SK-N-SH (cell line): ENCODE measurements around the gene EPHA6. TPM values are rescaled to one million over a fixed set of nuclear protein-coding genes. Genes with fewer than 3 reads are reported as not detected.

Experiments
- CTCF ChIA-PET: fragments of 300-600, 350-600 bp; formaldehyde crosslinking; extraction: SDS; loops from one replicate; lab custom pipeline; 2021; lab: Yijun Ruan, JAX
- POLR2A ChIA-PET: fragments of 350-600 bp; sonication (Branson Sonifier 250); formaldehyde crosslinking; extraction: SDS; loops from one replicate; lab custom pipeline; 2020; ENCODE audit warnings: antibody characterized with exemption, inconsistent platforms; lab: Yijun Ruan, JAX
- DNase-seq: peaks from one replicate; pipeline ENCODE4 v3.0.0; 2012
- H2AFZ ChIP-seq: fragments of 200-600 bp; sonication (generic); 2 replicates; pipeline ENCODE4 v1.8.1; 2016; ENCODE audit warnings: antibody characterized with exemption, mild to moderate bottlenecking, low read depth
- H3F3A ChIP-seq: fragments of 200-600 bp; sonication (generic); replicated peaks from 2 replicates; pipeline ENCODE3; 2016; ENCODE audit warnings: antibody characterized with exemption, mild to moderate bottlenecking; ENCODE audit not compliant: insufficient read depth
- H3K27ac ChIP-seq, 2 experiments: fragments of 200-500 bp in 1 of 2; fragments of 200-600 bp in 1 of 2; sonication (Bioruptor generic) in 1 of 2; sonication (generic), shearing (Covaris generic) in 1 of 2; 2 replicates each; pipeline versions ENCODE4 v1.5.1 to v1.6.1; 2014 to 2016; ENCODE audit warnings: low read depth in 2 of 2, inconsistent platforms in 1 of 2, low read length in 1 of 2, mild to moderate bottlenecking in 1 of 2, mixed read lengths in 1 of 2
- H3K27me3 ChIP-seq: fragments of 200-600 bp; sonication (generic), shearing (Covaris generic); 2 replicates; pipeline ENCODE4 v1.6.1; 2016; ENCODE audit warnings: mixed run types; ENCODE audit not compliant: insufficient read depth
- H3K36me3 ChIP-seq, 2 experiments: fragments of 200-500 bp in 1 of 2; fragments of 200-600 bp in 1 of 2; sonication (Bioruptor generic) in 1 of 2; sonication (generic) in 1 of 2; replicated peaks in 1 of 2; 2 replicates each; pipeline versions ENCODE3 to v1.5.1; 2014 to 2016; ENCODE audit warnings: low read length in 1 of 2, mild to moderate bottlenecking in 1 of 2; ENCODE audit not compliant: insufficient read depth in 2 of 2, control insufficient read depth in 1 of 2
- H3K4me1 ChIP-seq, 2 experiments: fragments of 200-500 bp in 1 of 2; fragments of 200-600 bp in 1 of 2; sonication (Bioruptor generic) in 1 of 2; sonication (generic), shearing (Covaris generic) in 1 of 2; 2 replicates each; pipeline versions ENCODE4 v1.5.1 to v1.6.1; 2014 to 2016; ENCODE audit warnings: low read depth in 1 of 2, low read length in 1 of 2, mixed run types in 1 of 2; ENCODE audit not compliant: insufficient read depth in 2 of 2, control insufficient read depth in 1 of 2
- H3K4me2 ChIP-seq: fragments of 200-600 bp; sonication (generic), shearing (Covaris generic); 2 replicates; pipeline ENCODE4 v1.6.1; 2017; ENCODE audit warnings: mixed run types
- H3K4me3 ChIP-seq, 2 experiments: fragments of 200-500 bp in 1 of 2; fragments of 200-600 bp in 1 of 2; sonication (Bioruptor generic) in 1 of 2; sonication (generic), shearing (Covaris generic) in 1 of 2; 2 replicates each; pipeline versions ENCODE4 v1.5.1 to v1.8.1; 2014 to 2016; ENCODE audit warnings: low read depth in 2 of 2, inconsistent platforms in 1 of 2, low read length in 1 of 2, mild to moderate bottlenecking in 1 of 2, mixed read lengths in 1 of 2, moderate library complexity in 1 of 2
- H3K79me2 ChIP-seq: fragments of 200-600 bp; sonication (generic); 2 replicates; pipeline ENCODE4 v1.8.1; 2017; ENCODE audit warnings: mild to moderate bottlenecking; ENCODE audit not compliant: insufficient read depth
- H3K9ac ChIP-seq: fragments of 200-600 bp; sonication (generic); 2 replicates; pipeline ENCODE4 v1.6.1; 2017; ENCODE audit warnings: mixed run types
- H3K9me2 ChIP-seq: fragments of 200-600 bp; sonication (generic); 2 replicates; pipeline ENCODE4 v1.6.1; 2017; ENCODE audit warnings: mixed run types
- H3K9me3 ChIP-seq: fragments of 200-600 bp; sonication (generic); 2 replicates; pipeline ENCODE4 v1.6.1; 2017; ENCODE audit warnings: mixed run types, mild to moderate bottlenecking, moderate library complexity
- H4K20me1 ChIP-seq: fragments of 200-600 bp; sonication (generic); 2 replicates; pipeline ENCODE4 v1.6.1; 2017; ENCODE audit warnings: mild to moderate bottlenecking, mixed run types; ENCODE audit not compliant: insufficient read depth
- CHD2 ChIP-seq: fragments of 150-350 bp; IDR thresholded peaks from 2 replicates; pipeline ENCODE4 v1.6.1; 2018; ENCODE audit warnings: low read length; ENCODE audit not compliant: partially characterized antibody
- FOSL2 ChIP-seq: IDR thresholded peaks from 2 replicates; pipeline ENCODE4 v1.4.0; 2012; ENCODE audit warnings: low read depth, mild to moderate bottlenecking, moderate library complexity, borderline replicate concordance
- IRF3 ChIP-seq: fragments of 150-350 bp; IDR thresholded peaks from 2 replicates; pipeline ENCODE4 v1.6.1; 2016; ENCODE audit warnings: mild to moderate bottlenecking, low read depth, low read length
- JUND ChIP-seq: IDR thresholded peaks from 2 replicates; pipeline ENCODE4 v1.4.0; 2012
- NRF1 ChIP-seq: IDR thresholded peaks from 2 replicates; pipeline ENCODE4 v1.6.1; 2012; ENCODE audit warnings: low read depth, mild to moderate bottlenecking, low read length
- POLR2AphosphoS5 ChIP-seq: IDR thresholded peaks from 2 replicates; pipeline ENCODE4 v1.6.1; 2012; ENCODE audit warnings: low read depth, low read length
- RFX5 ChIP-seq: IDR thresholded peaks from 2 replicates; pipeline ENCODE4 v1.6.1; 2012; ENCODE audit warnings: mild to moderate bottlenecking, improper control_type of control experiment, low read length
- RXRA ChIP-seq: IDR thresholded peaks from 2 replicates; pipeline ENCODE4 v1.4.0; 2012; ENCODE audit warnings: low read depth, mild to moderate bottlenecking, borderline replicate concordance
- SMC3 ChIP-seq: IDR thresholded peaks from 2 replicates; pipeline ENCODE4 v1.6.1; 2012; ENCODE audit warnings: low read depth, low read length, improper control_type of control experiment
- TAF1 ChIP-seq: IDR thresholded peaks from 2 replicates; pipeline ENCODE4 v1.6.1; 2012; ENCODE audit warnings: low read depth, mild to moderate bottlenecking, low read length, moderate library complexity, borderline replicate concordance
- TEAD4 ChIP-seq: IDR thresholded peaks from 2 replicates; pipeline ENCODE4 v1.4.0; 2012; ENCODE audit warnings: mild to moderate bottlenecking, borderline replicate concordance; ENCODE audit not compliant: insufficient read depth
- USF2 ChIP-seq: fragments of 150-350 bp; IDR thresholded peaks from 2 replicates; pipeline ENCODE4 v1.6.1; 2017; ENCODE audit warnings: antibody characterized with exemption, low read length, low read depth, borderline replicate concordance
- WGBS: methylation state at CpG from one replicate; pipeline ENCODE4 v1.1.6; 2017; ENCODE audit warnings: low lambda C conversion rate; 5-methylcytosine and 5-hydroxymethylcytosine counted together
- polyA plus RNA-seq, 3 experiments: library from polyadenylated mRNA; depleted of rRNA; stranded (reverse); fragments of >200 nt; gene quantifications; 2 replicates each; pipeline ENCODE4 v1.2.3, GENCODE V29; 2012

The EPHA6 gene
- polyA plus RNA-seq, 1 of the 3 experiments (the other 2 are of a cell fraction), result not detected

GRCh38 chr3:97772926-97773325, 958.5 kb downstream of the EPHA6 start:
- Histone ChIP-seq H3K9me2 (no peaks in the 10 kb centered on the region), H3K4me1 (no peaks in the 10 kb centered on the region; a peak in 1 of 4 replicates), H3K27me3 (no peaks in the 10 kb centered on the region), H3K4me3 (no peak overlapping the region), H3F3A (no peaks in the 10 kb centered on the region), H3K36me3 (peaks cover 9 to 23% of the 10 kb centered on the region in 2 experiments), H4K20me1 (no peaks in the 10 kb centered on the region), H3K9ac (no peak overlapping the region), H2AFZ (no peak overlapping the region), H3K4me2 (no peak overlapping the region), H3K27ac (no peak overlapping the region)
- CTCF ChIA-PET, result no interaction called here
- WGBS, result 94% methylated on average over 3 of the region's 3 CpGs
- DNase-seq, result no peak
- TF ChIP-seq USF2 (no peak), RXRA (no peak), TAF1 (no peak)
- TF ChIP-seq, all 33 proteins: peak for 0
- POLR2A ChIA-PET, result no interaction called here
- no peaks in the 10 kb centered on the region for H3K9me3 ChIP-seq
- no peaks in the 10 kb centered on the region for H3K79me2 ChIP-seq

GRCh38 chr3:97778152-97778551, 963.8 kb downstream of the EPHA6 start:
- DNase-seq, result no peak
- peaks cover 0 to 10% of the 10 kb centered on the region in 2 experiments for H3K36me3 ChIP-seq
- no peak overlapping the region for H3K4me3 ChIP-seq
- no peaks in the 10 kb centered on the region for H3K9me2 ChIP-seq
- no peaks in the 10 kb centered on the region for H3K79me2 ChIP-seq
- no peaks in the 10 kb centered on the region for H3K9me3 ChIP-seq
- no peaks in the 10 kb centered on the region for H4K20me1 ChIP-seq
- no peak for TF ChIP-seq JUND
- TF ChIP-seq FOSL2, result no peak
- TF ChIP-seq CHD2, result no peak
- TF ChIP-seq NRF1, result no peak
- TF ChIP-seq USF2, result no peak
- no peak for TF ChIP-seq IRF3
- no peak for TF ChIP-seq SMC3
- TF ChIP-seq POLR2AphosphoS5, result no peak
- no peak for TF ChIP-seq TEAD4
- TF ChIP-seq RFX5, result no peak
- ChIA-PET POLR2A (no interaction called here), CTCF (interaction anchor here (1.0 to 1.2 kb wide), 4 partner anchors 14 to 245 kb away, joined by 3 to 4 read pairs (median 4); no protein-coding TSS in a partner anchor)
- H3K4me2 ChIP-seq, result no peak overlapping the region
- H3F3A ChIP-seq, result no peaks in the 10 kb centered on the region
- no peak overlapping the region for H2AFZ ChIP-seq
- H3K9ac ChIP-seq, result no peak overlapping the region
- no peaks in the 10 kb centered on the region for H3K27me3 ChIP-seq
- no peaks in the 10 kb centered on the region; a peak in 1 of 4 replicates for H3K4me1 ChIP-seq
- no peak overlapping the region for H3K27ac ChIP-seq
